HCT116 (cell line): Measurements from ENCODE around the gene CDIP1. TPM values are rescaled to one million over a fixed set of nuclear protein-coding genes. Genes with fewer than 3 reads are reported as not detected.

Experiments
- ATAC-seq: fragments of 200-7000 bp; cut with Tn5 transposase; 2 replicates; pipeline ENCODE4 v1.9.1; 2020; ENCODE audit warnings: mild to moderate bottlenecking, moderate library complexity
- BruUV-seq: library from RNA; stranded (reverse); fragments of 400-500 nt; replicated peaks from 2 replicates; lab custom pipeline; 2021; lab: Mats Ljungman, UMichigan
- CTCF ChIA-PET: fragments of 300-600 bp; sonication (Branson Sonifier 250); formaldehyde crosslinking; loops from one replicate; lab custom pipeline; 2021; ENCODE audit warnings: antibody characterized with exemption; lab: Charles Lee
- POLR2A ChIA-PET: fragments of 300-600, 350-600 bp; sonication (Branson Sonifier 250); formaldehyde crosslinking; loops from one replicate; lab custom pipeline; 2021; ENCODE audit warnings: antibody characterized with exemption; lab: Charles Lee
- RAD21 ChIA-PET, 2 experiments: fragments of 300-600 bp; sonication (Branson Sonifier 250); formaldehyde crosslinking; loops; one replicate each; lab custom pipeline; 2023; ENCODE audit warnings: low total read pairs in 2 of 2; ENCODE audit not compliant: uncharacterized antibody in 2 of 2, unreplicated experiment in 2 of 2, low non-redundant PET in 1 of 2; lab: Charles Lee
- DNase-seq: peaks from one replicate; pipeline ENCODE4 v3.0.0-alpha.2; 2010; ENCODE audit warnings: low read depth, low spot score
- H2AFZ ChIP-seq: fragments of 200-600 bp; shearing (Covaris generic), sonication (generic); 2 replicates; pipeline ENCODE4 v1.6.1; 2017; ENCODE audit warnings: low read depth, mixed run types, mixed read lengths, antibody characterized with exemption, low read length; ENCODE audit not compliant: poor library complexity, severe bottlenecking
- H3K27ac ChIP-seq: 2 replicates; pipeline ENCODE4 v1.5.1; 2012; ENCODE audit warnings: low read depth, low read length
- H3K27me3 ChIP-seq: fragments of 200-600 bp; sonication (generic); 2 replicates; pipeline ENCODE4 v1.6.1; 2016; ENCODE audit warnings: mixed run types, low read length, mixed read lengths; ENCODE audit not compliant: insufficient read depth
- H3K36me3 ChIP-seq, 2 experiments: fragments of 200-500 bp in 1 of 2; fragments of 200-600 bp in 1 of 2; sonication (Bioruptor generic) in 1 of 2; sonication (generic) in 1 of 2; 2 replicates each; pipeline versions ENCODE4 v1.5.1 to v1.6.1; 2014 to 2016; ENCODE audit warnings: low read length in 2 of 2, inconsistent platforms in 1 of 2, mixed read lengths in 1 of 2, mixed run types in 1 of 2; ENCODE audit not compliant: insufficient read depth in 2 of 2, control insufficient read depth in 1 of 2
- H3K4me1 ChIP-seq, 2 experiments: fragments of 200-600 bp in 1 of 2; sonication (generic) in 1 of 2; 2 replicates each; pipeline versions ENCODE4 v1.5.1 to v1.6.1; 2012 to 2017; ENCODE audit warnings: low read length in 2 of 2, inconsistent platforms in 1 of 2, mild to moderate bottlenecking in 1 of 2, mixed read lengths in 1 of 2, mixed run types in 1 of 2, moderate library complexity in 1 of 2; ENCODE audit not compliant: insufficient read depth in 2 of 2, control insufficient read depth in 1 of 2
- H3K4me2 ChIP-seq: fragments of 200-600 bp; sonication (generic); 2 replicates; pipeline ENCODE4 v1.6.1; 2017; ENCODE audit warnings: mixed run types, low read length, mixed read lengths
- H3K4me3 ChIP-seq, 2 experiments: fragments of 200-600 bp in 1 of 2; sonication (generic) in 1 of 2; replicated peaks in 1 of 2; 2 replicates each; pipeline ENCODE4 v1.5.1; 2011 to 2016; ENCODE audit warnings: low read length in 2 of 2, control low read depth in 1 of 2, low read depth in 1 of 2, mild to moderate bottlenecking in 1 of 2, mixed read lengths in 1 of 2, mixed run types in 1 of 2
- H3K79me2 ChIP-seq: fragments of 200-600 bp; sonication (generic); 2 replicates; pipeline ENCODE4 v1.6.1; 2017; ENCODE audit warnings: mild to moderate bottlenecking, mixed run types, low read length, moderate library complexity, mixed read lengths; ENCODE audit not compliant: insufficient read depth
- H3K9ac ChIP-seq: fragments of 200-600 bp; sonication (generic); 2 replicates; pipeline ENCODE4 v1.6.1; 2016; ENCODE audit warnings: low read length, mixed read lengths
- H3K9me2 ChIP-seq: fragments of 200-600 bp; sonication (generic), shearing (Covaris generic); 2 replicates; pipeline ENCODE4 v1.6.1; 2017; ENCODE audit warnings: mixed run types, mild to moderate bottlenecking, moderate library complexity; ENCODE audit not compliant: insufficient read depth
- H3K9me3 ChIP-seq, 2 experiments: fragments of 200-500 bp in 1 of 2; fragments of 200-600 bp in 1 of 2; sonication (Bioruptor generic) in 1 of 2; sonication (generic) in 1 of 2; 2 replicates each; pipeline ENCODE4 v1.6.1; 2014 to 2017; ENCODE audit warnings: low read length in 2 of 2, mixed read lengths in 2 of 2, inconsistent platforms in 1 of 2, low read depth in 1 of 2, mild to moderate bottlenecking in 1 of 2, mixed run types in 1 of 2, moderate library complexity in 1 of 2; ENCODE audit not compliant: control insufficient read depth in 1 of 2, insufficient read depth in 1 of 2
- H4K20me1 ChIP-seq: fragments of 200-600 bp; sonication (generic), shearing (Covaris generic); 2 replicates; pipeline ENCODE4 v1.6.1; 2017; ENCODE audit warnings: mixed run types, mild to moderate bottlenecking, moderate library complexity; ENCODE audit not compliant: insufficient read depth
- CTCF ChIP-seq, 3 experiments: fragments of 200-600 bp in 1 of 3; sonication (generic) in 1 of 3; IDR thresholded peaks in 2 of 3; conservative IDR thresholded peaks in 1 of 3; 2 replicates each; pipeline ENCODE4 v1.5.1; 2012 to 2017; ENCODE audit warnings: low read depth in 2 of 3, low read length in 2 of 3, antibody characterized with exemption in 1 of 3, borderline replicate concordance in 1 of 3, control low read depth in 1 of 3, mild to moderate bottlenecking in 1 of 3, mixed read lengths in 1 of 3, mixed run types in 1 of 3, moderate library complexity in 1 of 3; ENCODE audit not compliant: insufficient read depth in 1 of 3
- EGR1 ChIP-seq: IDR thresholded peaks from 2 replicates; pipeline ENCODE4 v1.6.1; 2012; ENCODE audit warnings: low read depth
- ELF1 ChIP-seq: IDR thresholded peaks from 2 replicates; pipeline ENCODE4 v1.6.1; 2012; ENCODE audit warnings: low read depth, borderline replicate concordance
- EZH2phosphoT487 ChIP-seq: fragments of 200-600 bp; IDR thresholded peaks from 2 replicates; pipeline ENCODE4 v1.6.1; 2018; ENCODE audit warnings: antibody characterized with exemption, borderline replicate concordance
- JUND ChIP-seq: IDR thresholded peaks from 2 replicates; pipeline ENCODE4 v1.6.1; 2012
- POLR2A ChIP-seq: IDR thresholded peaks from 2 replicates; pipeline ENCODE4 v1.7.0; 2011; ENCODE audit warnings: borderline replicate concordance; ENCODE audit not compliant: insufficient read depth, insufficient read length; ENCODE audit errors: extremely low read depth
- RAD21 ChIP-seq: IDR thresholded peaks from 2 replicates; pipeline ENCODE4 v1.6.1; 2012; ENCODE audit warnings: low read depth, mild to moderate bottlenecking
- SP1 ChIP-seq: IDR thresholded peaks from 2 replicates; pipeline ENCODE4 v1.6.1; 2012; ENCODE audit warnings: low read depth
- SRF ChIP-seq: IDR thresholded peaks from 2 replicates; pipeline ENCODE4 v1.6.1; 2012; ENCODE audit warnings: low read depth
- TCF7L2 ChIP-seq: IDR thresholded peaks from 2 replicates; pipeline ENCODE4 v1.7.0; 2011; ENCODE audit warnings: borderline replicate concordance, inconsistent platforms; ENCODE audit not compliant: insufficient read depth, insufficient read length; ENCODE audit errors: extremely low read depth
- YY1 ChIP-seq: IDR thresholded peaks from 2 replicates; pipeline ENCODE4 v1.6.1; 2011; ENCODE audit warnings: low read length, low read depth, moderate library complexity, mild to moderate bottlenecking; ENCODE audit not compliant: insufficient replicate concordance; ENCODE audit errors: extremely low read depth
- intact Hi-C: fragments of 100-400 bp; cut with micrococcal nuclease; formaldehyde crosslinking; loops from 2 replicates; pipeline ENCODE4 v1.10.0; 2022
- total RNA-seq: library from RNA; stranded (reverse); gene quantifications from one replicate; pipeline ENCODE4 v1.2.1, GENCODE V29; 2021; ENCODE audit not compliant: unreplicated experiment
- TF ChIP-seq, protein P1 (sequence below): IDR thresholded peaks from 2 replicates; pipeline ENCODE4 v1.6.1; 2012
- TF ChIP-seq, protein P2 (sequence below): IDR thresholded peaks from 2 replicates; pipeline ENCODE4 v1.6.1; 2012
- TF ChIP-seq, protein P3 (sequence below): IDR thresholded peaks from 2 replicates; pipeline ENCODE4 v1.6.1; 2011; ENCODE audit warnings: mild to moderate bottlenecking, low read length, moderate library complexity; ENCODE audit not compliant: insufficient replicate concordance; ENCODE audit errors: extremely low read depth

Gene CDIP1
- total RNA-seq, 1 experiment from 2014 or later, result 7.2 TPM

GRCh38 chr16:4576008-4576407 lies 37.4 kb upstream of the CDIP1 start:
- no peaks in the 10 kb centered on the region for H3K9me3 ChIP-seq
- TF ChIP-seq SRF (no peak), ELF1 (no peak), RAD21 (no peak), YY1 (no peak), JUND (no peak), TCF7L2 (no peak), POLR2A (no peak), EZH2phosphoT487 (no peak), CTCF (IDR thresholded peaks at IDR 0.05 in 2 of 3, conservative IDR thresholded peaks at IDR 0.05 in 1 of 3; ENCODE audit: borderline replicate concordance in 1 of 3, insufficient read depth in 1 of 3, low read depth in 2 of 3, low read length in 2 of 3) (no peak), SP1 (no peak), EGR1 (no peak)
- TF ChIP-seq, protein P1, sequence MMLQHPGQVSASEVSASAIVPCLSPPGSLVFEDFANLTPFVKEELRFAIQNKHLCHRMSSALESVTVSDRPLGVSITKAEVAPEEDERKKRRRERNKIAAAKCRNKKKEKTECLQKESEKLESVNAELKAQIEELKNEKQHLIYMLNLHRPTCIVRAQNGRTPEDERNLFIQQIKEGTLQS, result no peak
- TF ChIP-seq, protein P2, sequence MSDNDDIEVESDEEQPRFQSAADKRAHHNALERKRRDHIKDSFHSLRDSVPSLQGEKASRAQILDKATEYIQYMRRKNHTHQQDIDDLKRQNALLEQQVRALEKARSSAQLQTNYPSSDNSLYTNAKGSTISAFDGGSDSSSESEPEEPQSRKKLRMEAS, result no peak
- TF ChIP-seq, protein P3, sequence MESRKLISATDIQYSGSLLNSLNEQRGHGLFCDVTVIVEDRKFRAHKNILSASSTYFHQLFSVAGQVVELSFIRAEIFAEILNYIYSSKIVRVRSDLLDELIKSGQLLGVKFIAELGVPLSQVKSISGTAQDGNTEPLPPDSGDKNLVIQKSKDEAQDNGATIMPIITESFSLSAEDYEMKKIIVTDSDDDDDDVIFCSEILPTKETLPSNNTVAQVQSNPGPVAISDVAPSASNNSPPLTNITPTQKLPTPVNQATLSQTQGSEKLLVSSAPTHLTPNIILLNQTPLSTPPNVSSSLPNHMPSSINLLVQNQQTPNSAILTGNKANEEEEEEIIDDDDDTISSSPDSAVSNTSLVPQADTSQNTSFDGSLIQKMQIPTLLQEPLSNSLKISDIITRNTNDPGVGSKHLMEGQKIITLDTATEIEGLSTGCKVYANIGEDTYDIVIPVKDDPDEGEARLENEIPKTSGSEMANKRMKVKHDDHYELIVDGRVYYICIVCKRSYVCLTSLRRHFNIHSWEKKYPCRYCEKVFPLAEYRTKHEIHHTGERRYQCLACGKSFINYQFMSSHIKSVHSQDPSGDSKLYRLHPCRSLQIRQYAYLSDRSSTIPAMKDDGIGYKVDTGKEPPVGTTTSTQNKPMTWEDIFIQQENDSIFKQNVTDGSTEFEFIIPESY, result no peak
- TF ChIP-seq, all 23 proteins: peak for 0
- ATAC-seq (no peak), DNase-seq (no peak)
- Histone ChIP-seq H3K36me3 (no peaks in the 10 kb centered on the region), H3K4me3 (no peak overlapping the region), H3K4me2 (no peak overlapping the region), H3K9me2 (no peaks in the 10 kb centered on the region), H4K20me1 (no peaks in the 10 kb centered on the region), H3K9ac (no peak overlapping the region), H3K27me3 (no peaks in the 10 kb centered on the region), H3K4me1 (no peaks in the 10 kb centered on the region), H3K27ac (no peak overlapping the region), H3K79me2 (no peaks in the 10 kb centered on the region), H2AFZ (no peak overlapping the region)
- CTCF ChIA-PET, result interaction anchor here (1.3 kb wide), 1 partner anchor 27 kb away, joined by 4 read pairs; no protein-coding TSS in a partner anchor
- RAD21 ChIA-PET, result no interaction called here
- POLR2A ChIA-PET, result no interaction called here
- BruUV-seq, result no TSS peak
- intact Hi-C loops, result no loop called here
